WTC11 (cell line): Measurements from ENCODE around the gene NAV2. TPM values are rescaled to one million over a fixed set of nuclear protein-coding genes. Genes with fewer than 3 reads are reported as not detected.

Experiments used
- ATAC-seq: fragments of 200-7000 bp; cut with Tn5 transposase; 2 replicates; pipeline ENCODE4 v1.10.0; 2021; ENCODE audit warnings: mild to moderate bottlenecking, moderate library complexity
- CTCF ChIA-PET: fragments of 300-600 bp; sonication (Branson Sonifier 250); formaldehyde crosslinking; loops from one replicate; lab custom pipeline; 2021; ENCODE audit warnings: antibody characterized with exemption; lab: Charles Lee
- POLR2A ChIA-PET: fragments of 350-600 bp; sonication (Branson Sonifier 250); formaldehyde crosslinking; loops from one replicate; lab custom pipeline; 2021; ENCODE audit warnings: antibody characterized with exemption; lab: Charles Lee
- DNase-seq: peaks from one replicate; pipeline ENCODE4 v3.0.0; 2021; ENCODE audit warnings: low spot score
- H3K27ac Mint-ChIP-seq: 2 replicates; pipeline ENCODE4 v1.8.0; 2021; ENCODE audit warnings: mixed read lengths
- H3K27me3 Mint-ChIP-seq: 2 replicates; pipeline ENCODE4 v1.8.0; 2021; ENCODE audit warnings: low read depth, mild to moderate bottlenecking, moderate library complexity, mixed read lengths
- H3K36me3 Mint-ChIP-seq: 2 replicates; pipeline ENCODE4 v1.8.0; 2021; ENCODE audit warnings: mixed read lengths
- H3K4me1 Mint-ChIP-seq: 2 replicates; pipeline ENCODE4 v1.8.0; 2022; ENCODE audit warnings: mixed read lengths
- H3K4me3 Mint-ChIP-seq: 2 replicates; pipeline ENCODE4 v1.8.0; 2021; ENCODE audit warnings: mild to moderate bottlenecking, moderate library complexity, mixed read lengths
- H3K9me3 Mint-ChIP-seq: 2 replicates; pipeline ENCODE4 v1.8.0; 2021; ENCODE audit warnings: mixed read lengths
- ATF1 ChIP-seq: sonication (generic); formaldehyde crosslinking; IDR thresholded peaks from 2 replicates; pipeline ENCODE4 v1.8.1; 2023; ENCODE audit warnings: mild to moderate bottlenecking, moderate library complexity, missing genetic modification reagents
- EMX1 ChIP-seq: fragments of 250-450 bp; sonication (Bioruptor Pico); IDR thresholded peaks from 2 replicates; pipeline ENCODE4 v1.8.0; 2021; ENCODE audit warnings: mild to moderate bottlenecking
- ETV6 ChIP-seq: sonication (generic); formaldehyde crosslinking; IDR thresholded peaks from 2 replicates; pipeline ENCODE4 v1.8.1; 2022; ENCODE audit warnings: mild to moderate bottlenecking, missing genetic modification reagents
- FOXK1 ChIP-seq: sonication (generic); formaldehyde crosslinking; IDR thresholded peaks from 2 replicates; pipeline ENCODE4 v1.8.0; 2022; ENCODE audit warnings: mild to moderate bottlenecking, moderate library complexity, missing genetic modification reagents
- IRF2 ChIP-seq: sonication (generic); formaldehyde crosslinking; IDR thresholded peaks from 2 replicates; pipeline ENCODE4 v1.8.0; 2022; ENCODE audit warnings: low read depth, missing genetic modification reagents, borderline replicate concordance
- NFATC4 ChIP-seq: fragments of 250-450 bp; sonication (Bioruptor Pico); IDR thresholded peaks from 2 replicates; pipeline ENCODE4 v1.9.0; 2021; ENCODE audit warnings: mild to moderate bottlenecking
- NFE2L1 ChIP-seq: sonication (generic); formaldehyde crosslinking; IDR thresholded peaks from 2 replicates; pipeline ENCODE4 v1.8.1; 2023; ENCODE audit warnings: missing genetic modification reagents
- NR1H2 ChIP-seq: sonication (generic); formaldehyde crosslinking; IDR thresholded peaks from 2 replicates; pipeline ENCODE4 v1.9.0; 2021; ENCODE audit warnings: mild to moderate bottlenecking, moderate library complexity, missing genetic modification reagents
- NR2C2 ChIP-seq: sonication (generic); formaldehyde crosslinking; IDR thresholded peaks from 2 replicates; pipeline ENCODE4 v1.8.0; 2022; ENCODE audit warnings: mild to moderate bottlenecking, missing genetic modification reagents
- OVOL2 ChIP-seq: fragments of 250-450 bp; sonication (Bioruptor Pico); IDR thresholded peaks from 2 replicates; pipeline ENCODE4 v1.9.0; 2021; ENCODE audit warnings: mild to moderate bottlenecking, borderline replicate concordance
- SMAD4 ChIP-seq: sonication (generic); formaldehyde crosslinking; IDR thresholded peaks from 2 replicates; pipeline ENCODE4 v1.8.0; 2022; ENCODE audit warnings: mild to moderate bottlenecking, missing genetic modification reagents
- ZNF396 ChIP-seq: fragments of 250-450 bp; sonication (Bioruptor Pico); IDR thresholded peaks from 2 replicates; pipeline ENCODE4 v1.8.0; 2021; ENCODE audit warnings: mild to moderate bottlenecking, moderate library complexity, borderline replicate concordance
- ZNF423 ChIP-seq: fragments of 250-450 bp; sonication (Bioruptor Pico); IDR thresholded peaks from 2 replicates; pipeline ENCODE4 v2.1.2; 2022; ENCODE audit warnings: mild to moderate bottlenecking, moderate library complexity
- ZNF671 ChIP-seq: fragments of 250-450 bp; sonication (Bioruptor Pico); IDR thresholded peaks from 2 replicates; pipeline ENCODE4 v1.8.0; 2021; ENCODE audit warnings: mild to moderate bottlenecking
- total RNA-seq: library from RNA; stranded (reverse); gene quantifications from 3 replicates; pipeline ENCODE4 v1.2.3, GENCODE V29; 2021
- TF ChIP-seq, protein P1 (sequence below): fragments of 250-450 bp; sonication (Bioruptor Pico); IDR thresholded peaks from 2 replicates; pipeline ENCODE4 v1.9.0; 2021; ENCODE audit warnings: mild to moderate bottlenecking
- TF ChIP-seq, protein P2 (sequence below): fragments of 250-450 bp; sonication (Bioruptor Pico); IDR thresholded peaks from 2 replicates; pipeline ENCODE4 v1.9.0; 2021; ENCODE audit warnings: moderate library complexity, mild to moderate bottlenecking, inconsistent platforms, borderline replicate concordance
- TF ChIP-seq, protein P3 (sequence below): sonication (generic); formaldehyde crosslinking; IDR thresholded peaks from 2 replicates; pipeline ENCODE4 v1.8.0; 2023; ENCODE audit warnings: missing genetic modification reagents, mild to moderate bottlenecking, borderline replicate concordance

NAV2 gene
- total RNA-seq, 1 experiment from 2014 or later = 42.8 TPM

DNA sequence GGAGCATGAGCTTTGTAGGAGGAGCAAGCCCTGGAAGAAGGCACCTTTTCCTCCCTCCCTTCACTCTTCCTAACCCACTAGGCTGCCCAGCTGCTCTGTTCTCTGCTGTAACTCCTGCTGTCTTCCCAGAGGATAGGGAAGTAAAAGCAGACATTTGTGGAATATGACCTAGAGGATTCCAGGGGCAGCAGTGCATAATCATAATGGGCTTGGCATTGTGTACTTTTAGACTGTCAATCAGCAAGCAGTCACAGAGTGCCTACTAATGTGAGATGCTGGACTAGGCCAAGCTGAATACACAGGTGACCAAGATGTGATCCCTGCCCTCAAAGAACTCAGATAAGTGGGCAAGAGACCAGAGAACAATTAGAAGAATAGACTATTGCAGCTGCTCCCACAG lies 133.0 kb downstream of the NAV2 start (continued):
- TF ChIP-seq, protein P1, sequence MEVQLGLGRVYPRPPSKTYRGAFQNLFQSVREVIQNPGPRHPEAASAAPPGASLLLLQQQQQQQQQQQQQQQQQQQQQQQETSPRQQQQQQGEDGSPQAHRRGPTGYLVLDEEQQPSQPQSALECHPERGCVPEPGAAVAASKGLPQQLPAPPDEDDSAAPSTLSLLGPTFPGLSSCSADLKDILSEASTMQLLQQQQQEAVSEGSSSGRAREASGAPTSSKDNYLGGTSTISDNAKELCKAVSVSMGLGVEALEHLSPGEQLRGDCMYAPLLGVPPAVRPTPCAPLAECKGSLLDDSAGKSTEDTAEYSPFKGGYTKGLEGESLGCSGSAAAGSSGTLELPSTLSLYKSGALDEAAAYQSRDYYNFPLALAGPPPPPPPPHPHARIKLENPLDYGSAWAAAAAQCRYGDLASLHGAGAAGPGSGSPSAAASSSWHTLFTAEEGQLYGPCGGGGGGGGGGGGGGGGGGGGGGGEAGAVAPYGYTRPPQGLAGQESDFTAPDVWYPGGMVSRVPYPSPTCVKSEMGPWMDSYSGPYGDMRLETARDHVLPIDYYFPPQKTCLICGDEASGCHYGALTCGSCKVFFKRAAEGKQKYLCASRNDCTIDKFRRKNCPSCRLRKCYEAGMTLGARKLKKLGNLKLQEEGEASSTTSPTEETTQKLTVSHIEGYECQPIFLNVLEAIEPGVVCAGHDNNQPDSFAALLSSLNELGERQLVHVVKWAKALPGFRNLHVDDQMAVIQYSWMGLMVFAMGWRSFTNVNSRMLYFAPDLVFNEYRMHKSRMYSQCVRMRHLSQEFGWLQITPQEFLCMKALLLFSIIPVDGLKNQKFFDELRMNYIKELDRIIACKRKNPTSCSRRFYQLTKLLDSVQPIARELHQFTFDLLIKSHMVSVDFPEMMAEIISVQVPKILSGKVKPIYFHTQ (CRISPR knock-in tag) = no peak
- TF ChIP-seq OVOL2 (CRISPR knock-in tag) (no peak), NR1H2 (CRISPR knock-in tag) (no peak)
- TF ChIP-seq, protein P2, sequence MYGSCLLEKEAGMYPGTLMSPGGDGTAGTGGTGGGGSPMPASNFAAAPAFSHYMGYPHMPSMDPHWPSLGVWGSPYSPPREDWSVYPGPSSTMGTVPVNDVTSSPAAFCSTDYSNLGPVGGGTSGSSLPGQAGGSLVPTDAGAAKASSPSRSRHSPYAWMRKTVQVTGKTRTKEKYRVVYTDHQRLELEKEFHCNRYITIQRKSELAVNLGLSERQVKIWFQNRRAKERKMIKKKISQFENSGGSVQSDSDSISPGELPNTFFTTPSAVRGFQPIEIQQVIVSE (CRISPR knock-in tag) = no peak
- TF ChIP-seq, protein P3, sequence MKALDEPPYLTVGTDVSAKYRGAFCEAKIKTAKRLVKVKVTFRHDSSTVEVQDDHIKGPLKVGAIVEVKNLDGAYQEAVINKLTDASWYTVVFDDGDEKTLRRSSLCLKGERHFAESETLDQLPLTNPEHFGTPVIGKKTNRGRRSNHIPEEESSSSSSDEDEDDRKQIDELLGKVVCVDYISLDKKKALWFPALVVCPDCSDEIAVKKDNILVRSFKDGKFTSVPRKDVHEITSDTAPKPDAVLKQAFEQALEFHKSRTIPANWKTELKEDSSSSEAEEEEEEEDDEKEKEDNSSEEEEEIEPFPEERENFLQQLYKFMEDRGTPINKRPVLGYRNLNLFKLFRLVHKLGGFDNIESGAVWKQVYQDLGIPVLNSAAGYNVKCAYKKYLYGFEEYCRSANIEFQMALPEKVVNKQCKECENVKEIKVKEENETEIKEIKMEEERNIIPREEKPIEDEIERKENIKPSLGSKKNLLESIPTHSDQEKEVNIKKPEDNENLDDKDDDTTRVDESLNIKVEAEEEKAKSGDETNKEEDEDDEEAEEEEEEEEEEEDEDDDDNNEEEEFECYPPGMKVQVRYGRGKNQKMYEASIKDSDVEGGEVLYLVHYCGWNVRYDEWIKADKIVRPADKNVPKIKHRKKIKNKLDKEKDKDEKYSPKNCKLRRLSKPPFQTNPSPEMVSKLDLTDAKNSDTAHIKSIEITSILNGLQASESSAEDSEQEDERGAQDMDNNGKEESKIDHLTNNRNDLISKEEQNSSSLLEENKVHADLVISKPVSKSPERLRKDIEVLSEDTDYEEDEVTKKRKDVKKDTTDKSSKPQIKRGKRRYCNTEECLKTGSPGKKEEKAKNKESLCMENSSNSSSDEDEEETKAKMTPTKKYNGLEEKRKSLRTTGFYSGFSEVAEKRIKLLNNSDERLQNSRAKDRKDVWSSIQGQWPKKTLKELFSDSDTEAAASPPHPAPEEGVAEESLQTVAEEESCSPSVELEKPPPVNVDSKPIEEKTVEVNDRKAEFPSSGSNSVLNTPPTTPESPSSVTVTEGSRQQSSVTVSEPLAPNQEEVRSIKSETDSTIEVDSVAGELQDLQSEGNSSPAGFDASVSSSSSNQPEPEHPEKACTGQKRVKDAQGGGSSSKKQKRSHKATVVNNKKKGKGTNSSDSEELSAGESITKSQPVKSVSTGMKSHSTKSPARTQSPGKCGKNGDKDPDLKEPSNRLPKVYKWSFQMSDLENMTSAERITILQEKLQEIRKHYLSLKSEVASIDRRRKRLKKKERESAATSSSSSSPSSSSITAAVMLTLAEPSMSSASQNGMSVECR (CRISPR knock-in tag) = no peak

DNA sequence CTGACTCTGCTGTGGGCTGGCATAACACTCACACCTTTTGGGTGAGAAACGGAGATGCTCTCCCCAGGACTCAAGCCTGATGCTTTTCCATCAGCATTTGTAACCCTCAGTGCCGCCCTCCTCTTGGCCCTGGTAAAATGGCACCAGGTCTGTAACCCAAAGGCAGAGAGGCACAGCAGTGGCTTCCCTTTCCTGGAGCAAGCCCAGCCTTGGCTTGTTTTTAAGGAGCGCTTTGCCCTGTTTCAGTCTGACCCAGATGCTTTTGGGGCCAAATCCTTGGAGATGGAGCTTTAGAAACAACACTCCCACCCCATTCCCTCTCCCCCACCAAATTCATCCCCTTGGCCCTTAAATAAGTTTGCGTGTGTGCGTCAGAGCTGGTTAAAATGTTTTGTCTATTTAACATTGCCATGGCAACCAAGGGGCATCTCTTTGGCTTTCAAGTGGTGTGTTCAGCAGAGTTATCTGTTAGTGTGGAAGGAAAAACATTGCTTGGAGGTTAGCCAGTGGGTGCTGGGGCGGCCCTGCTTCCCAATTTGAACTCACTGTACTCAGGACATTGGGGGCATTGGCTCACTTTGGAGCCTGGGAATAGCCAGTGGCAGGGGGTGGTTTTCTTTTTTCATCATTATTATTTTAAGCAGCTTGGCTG lies 134.1 kb downstream of the NAV2 start:
- H3K36me3 Mint-ChIP-seq = peaks cover 38% of the 10 kb centered on the region
- ATAC-seq = no peak; the same call in 1 of the 2 replicates
- ChIA-PET CTCF (interaction anchor here (1.4 to 1.6 kb wide), 2 partner anchors 16 to 46 kb away, joined by 4 to 5 read pairs; no protein-coding TSS in a partner anchor), POLR2A (no interaction called here)
- H3K4me3 Mint-ChIP-seq = no peak overlapping the region
- H3K27ac Mint-ChIP-seq = no peak overlapping the region
- DNase-seq = no peak
- peaks cover 38% of the 10 kb centered on the region for H3K4me1 Mint-ChIP-seq
- TF ChIP-seq, protein P2 (CRISPR knock-in tag) = no peak
- TF ChIP-seq ZNF396 (CRISPR knock-in tag) = no peak
- no peak for TF ChIP-seq NFATC4 (CRISPR knock-in tag)
- TF ChIP-seq ETV6 (CRISPR knock-in tag) = no peak
- no peak for TF ChIP-seq ZNF671 (CRISPR knock-in tag)
- no peak for TF ChIP-seq FOXK1 (CRISPR knock-in tag)
- H3K9me3 Mint-ChIP-seq = peaks cover 10% of the 10 kb centered on the region
- no peaks in the 10 kb centered on the region for H3K27me3 Mint-ChIP-seq

DNA sequence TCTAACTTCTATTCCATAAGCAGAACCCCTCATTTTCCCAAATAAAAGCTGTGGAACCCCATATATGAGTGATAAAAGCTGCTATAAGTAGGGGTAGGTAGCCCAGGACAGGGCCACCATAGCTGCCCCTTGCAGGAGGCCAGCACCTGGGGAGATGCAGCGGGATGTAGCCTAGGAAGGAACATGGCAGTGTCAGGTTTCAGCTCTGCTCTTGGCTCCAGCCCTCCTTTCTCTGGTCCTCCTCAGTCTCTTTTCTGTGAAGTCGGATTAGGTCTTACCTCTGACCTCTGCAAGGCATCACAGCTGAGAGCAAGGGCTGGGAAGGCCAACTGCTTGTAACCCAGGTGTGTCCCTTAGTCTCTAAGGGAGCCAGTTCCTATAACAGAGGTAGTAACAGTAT lies 135.6 kb downstream of the NAV2 start:
- H3K36me3 Mint-ChIP-seq = peaks cover 32% of the 10 kb centered on the region
- POLR2A ChIA-PET = interaction anchor here (0.6 to 1.8 kb wide), 3 partner anchors 15 to 1472 kb away, joined by 3 to 5 read pairs (median 4); no protein-coding TSS in a partner anchor
- ATAC-seq (peak; percentile 78), DNase-seq (no peak)
- CTCF ChIA-PET = interaction anchor here (0.8 to 1.9 kb wide), 7 partner anchors 14 to 55 kb away, joined by 3 to 8 read pairs (median 4); no protein-coding TSS in a partner anchor
- H3K4me3 Mint-ChIP-seq = no peak overlapping the region
- H3K27me3 Mint-ChIP-seq = no peaks in the 10 kb centered on the region
- peaks cover 12% of the 10 kb centered on the region for H3K9me3 Mint-ChIP-seq
- H3K4me1 Mint-ChIP-seq = peaks cover 43% of the 10 kb centered on the region
- H3K27ac Mint-ChIP-seq = no peak overlapping the region
- TF ChIP-seq NR2C2 (CRISPR knock-in tag) = no peak
- TF ChIP-seq SMAD4 (CRISPR knock-in tag) = no peak
- TF ChIP-seq ATF1 (CRISPR knock-in tag) = no peak
- TF ChIP-seq ETV6 (CRISPR knock-in tag) = 0 out of 2 replicates have a peak, but pooled peaks have one; percentile 35
- TF ChIP-seq ZNF423 = peak; percentile 44; the same call in 1 of the 2 replicates
- no peak for TF ChIP-seq NFE2L1 (CRISPR knock-in tag)
- no peak for TF ChIP-seq EMX1
- no peak for TF ChIP-seq OVOL2 (CRISPR knock-in tag)
- TF ChIP-seq IRF2 (CRISPR knock-in tag) = no peak
- TF ChIP-seq NR1H2 (CRISPR knock-in tag) = no peak
- TF ChIP-seq, all 79 proteins: peak for 2
